GM12873 (cell line): ENCODE data around the gene ZNRD2.

Source experiments
- TF ChIP-seq, protein P1 (sequence below): IDR thresholded peaks from 2 replicates; pipeline ENCODE4 v1.5.1; 2012; ENCODE audit warnings: low read depth, mild to moderate bottlenecking, moderate library complexity, low read length, control low read depth; ENCODE audit not compliant: insufficient read depth; ENCODE audit errors: missing control alignments

The ZNRD2 gene

DNA sequence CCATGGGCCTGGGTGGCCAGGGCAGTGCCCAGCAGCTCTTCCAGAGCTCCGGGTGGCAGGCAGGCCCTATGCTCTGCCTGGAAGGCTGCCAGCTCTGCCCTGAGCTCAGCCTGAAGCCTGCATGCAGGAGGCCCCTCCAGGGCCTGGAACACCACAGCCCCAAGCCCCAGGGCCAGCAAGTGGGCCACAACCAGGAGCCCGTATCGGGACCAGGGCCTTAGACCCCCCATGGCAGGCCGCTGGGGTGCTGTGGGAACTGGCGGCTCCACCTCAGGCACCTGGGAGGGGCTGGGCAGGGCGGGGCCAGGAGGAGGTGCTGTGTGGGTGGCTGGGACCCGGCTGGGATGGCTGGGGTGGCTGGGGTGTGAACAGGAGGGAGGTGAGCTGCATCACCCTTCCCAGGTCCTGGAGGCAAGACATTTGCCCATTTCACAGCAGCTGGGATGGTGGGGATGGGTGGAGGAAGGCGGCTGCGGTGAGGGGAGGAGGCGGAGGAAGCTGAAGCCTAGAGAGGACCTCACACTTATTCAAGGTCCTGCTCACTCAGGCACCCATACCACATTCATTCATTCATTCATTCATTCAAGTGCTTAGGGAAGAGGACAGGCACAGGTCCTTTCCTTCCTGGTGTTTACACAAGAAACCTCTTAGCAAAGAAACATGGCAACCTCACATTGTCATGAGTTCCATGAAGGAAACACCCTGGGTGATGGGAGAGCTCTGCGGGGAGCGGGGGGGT, 25.4 kb downstream of the ZNRD2 start, which contains the start of gene KCNK7:
Gene KCNK7 (minus strand): TSS at position 258 of the 739 bp plus-strand sequence. CDS start 28 bp downstream, at position 230.
- TF ChIP-seq, protein P1, sequence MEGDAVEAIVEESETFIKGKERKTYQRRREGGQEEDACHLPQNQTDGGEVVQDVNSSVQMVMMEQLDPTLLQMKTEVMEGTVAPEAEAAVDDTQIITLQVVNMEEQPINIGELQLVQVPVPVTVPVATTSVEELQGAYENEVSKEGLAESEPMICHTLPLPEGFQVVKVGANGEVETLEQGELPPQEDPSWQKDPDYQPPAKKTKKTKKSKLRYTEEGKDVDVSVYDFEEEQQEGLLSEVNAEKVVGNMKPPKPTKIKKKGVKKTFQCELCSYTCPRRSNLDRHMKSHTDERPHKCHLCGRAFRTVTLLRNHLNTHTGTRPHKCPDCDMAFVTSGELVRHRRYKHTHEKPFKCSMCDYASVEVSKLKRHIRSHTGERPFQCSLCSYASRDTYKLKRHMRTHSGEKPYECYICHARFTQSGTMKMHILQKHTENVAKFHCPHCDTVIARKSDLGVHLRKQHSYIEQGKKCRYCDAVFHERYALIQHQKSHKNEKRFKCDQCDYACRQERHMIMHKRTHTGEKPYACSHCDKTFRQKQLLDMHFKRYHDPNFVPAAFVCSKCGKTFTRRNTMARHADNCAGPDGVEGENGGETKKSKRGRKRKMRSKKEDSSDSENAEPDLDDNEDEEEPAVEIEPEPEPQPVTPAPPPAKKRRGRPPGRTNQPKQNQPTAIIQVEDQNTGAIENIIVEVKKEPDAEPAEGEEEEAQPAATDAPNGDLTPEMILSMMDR: no peak

DNA sequence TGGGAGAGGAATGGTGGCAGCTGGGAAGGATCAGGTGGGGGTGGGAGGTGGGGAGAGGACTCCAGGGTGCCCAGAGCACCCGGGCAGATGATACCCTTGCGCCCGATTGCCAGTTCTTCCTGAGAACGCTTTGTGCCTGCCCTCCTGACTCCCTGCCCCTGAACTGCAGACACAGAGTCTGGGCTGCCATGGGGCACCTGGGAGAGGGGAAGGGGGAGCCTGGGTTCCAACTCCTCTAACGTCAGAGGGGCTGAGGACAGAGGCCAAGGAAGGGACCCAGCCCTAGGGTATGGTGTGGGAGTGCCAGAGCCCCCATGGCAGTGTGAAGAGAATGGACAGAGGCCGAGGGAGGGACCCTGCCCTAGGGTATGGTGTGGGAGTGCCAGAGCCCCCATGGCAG, 26.2 kb downstream of the ZNRD2 start:
- TF ChIP-seq, protein P1: no peak

DNA sequence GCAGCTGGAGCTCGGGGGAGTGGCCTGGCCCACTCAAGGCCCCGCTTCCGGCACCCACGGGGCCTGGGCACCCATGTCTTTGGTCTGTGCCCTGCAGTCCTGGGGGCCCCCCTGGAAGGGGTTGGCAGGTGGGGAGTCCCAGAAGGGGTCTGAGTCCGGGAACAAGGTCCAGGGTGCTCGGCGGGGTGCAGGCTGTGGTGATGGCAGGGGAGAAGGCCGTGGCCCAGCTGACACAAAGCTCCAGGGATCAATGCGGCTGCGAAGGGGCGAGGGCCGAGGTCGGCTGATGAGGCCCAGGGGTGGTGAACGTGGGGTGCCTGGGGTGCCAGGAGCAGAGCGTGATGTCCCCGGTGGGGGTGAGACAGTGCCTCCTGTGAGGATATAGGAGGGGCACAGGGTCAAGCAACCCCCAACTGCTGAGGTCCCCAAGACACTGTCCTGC, 28.0 kb downstream of the ZNRD2 start:
- TF ChIP-seq, protein P1: no peak

DNA sequence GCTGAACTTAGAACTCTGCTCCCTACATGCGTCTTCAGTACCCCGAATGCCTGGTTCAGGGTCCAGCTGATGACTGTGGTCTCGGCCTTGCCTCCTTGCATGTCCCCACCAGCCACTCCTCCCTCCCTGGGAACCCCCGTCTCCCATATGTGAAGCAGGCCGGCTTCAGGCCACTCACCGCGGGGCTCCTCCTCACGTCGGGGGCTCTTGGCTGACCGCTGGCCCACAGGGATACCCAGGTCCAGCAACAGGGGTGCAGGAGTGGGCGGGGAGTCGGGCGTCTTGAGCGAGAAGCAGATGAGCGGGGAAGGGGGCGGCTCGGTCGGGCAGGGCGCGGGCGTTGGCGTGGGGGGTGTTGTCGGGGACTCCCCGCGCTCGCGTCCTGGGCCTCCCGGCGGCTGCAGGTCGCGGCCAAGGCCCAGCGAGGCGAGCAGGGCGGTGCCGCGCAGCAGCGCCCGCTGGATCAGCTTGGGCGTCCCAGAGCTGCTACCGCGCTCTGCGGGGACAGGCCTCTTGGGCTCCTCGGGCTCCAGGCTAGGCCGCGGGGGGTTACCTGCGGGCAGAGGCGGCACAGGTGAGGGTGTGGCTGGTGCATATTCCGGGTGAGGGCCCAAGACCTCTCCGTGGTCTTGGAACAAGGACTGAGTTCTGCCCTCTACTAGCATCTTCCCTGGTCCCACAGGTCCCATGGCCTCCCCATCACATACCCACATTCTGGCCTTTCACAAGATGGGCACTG, 29.1 kb downstream of the ZNRD2 start:
- TF ChIP-seq, protein P1: no peak

DNA sequence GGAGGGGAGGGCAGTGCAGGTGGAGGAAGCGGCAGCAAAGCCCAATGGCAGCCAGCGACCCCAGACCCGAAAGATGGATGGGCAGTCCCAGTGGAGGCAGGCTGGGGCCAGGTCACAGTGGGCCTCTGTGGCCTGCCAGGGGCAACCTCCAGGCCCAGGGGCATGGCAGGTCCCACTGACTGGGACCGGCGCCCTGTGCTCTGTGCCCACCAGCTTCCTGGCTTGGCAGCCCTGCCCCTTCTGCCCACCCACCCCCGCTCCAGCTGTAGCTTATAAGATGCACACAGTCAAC, 29.6 kb downstream of the ZNRD2 start:
- TF ChIP-seq, protein P1: no peak

DNA sequence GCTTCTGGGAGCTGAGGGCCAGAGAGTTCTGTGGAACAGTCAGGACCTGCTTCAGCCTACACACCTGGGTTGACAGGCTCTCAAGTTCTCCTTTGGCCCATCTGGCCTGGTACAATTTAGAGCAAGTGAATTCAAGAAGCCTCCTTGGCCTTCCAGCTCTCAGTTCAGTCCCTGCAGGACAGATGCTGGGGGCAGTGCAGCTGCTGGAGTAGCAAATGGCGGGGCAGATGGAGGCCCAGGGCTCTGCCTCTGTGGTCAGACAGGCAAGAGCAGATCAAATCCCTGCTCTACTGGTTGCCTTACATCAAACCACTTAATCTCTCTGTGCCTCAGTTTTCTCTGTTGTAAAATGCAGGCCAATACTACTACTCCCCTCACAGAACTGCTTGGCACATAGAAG, 34.0 kb downstream of the ZNRD2 start:
- TF ChIP-seq, protein P1: no peak

DNA sequence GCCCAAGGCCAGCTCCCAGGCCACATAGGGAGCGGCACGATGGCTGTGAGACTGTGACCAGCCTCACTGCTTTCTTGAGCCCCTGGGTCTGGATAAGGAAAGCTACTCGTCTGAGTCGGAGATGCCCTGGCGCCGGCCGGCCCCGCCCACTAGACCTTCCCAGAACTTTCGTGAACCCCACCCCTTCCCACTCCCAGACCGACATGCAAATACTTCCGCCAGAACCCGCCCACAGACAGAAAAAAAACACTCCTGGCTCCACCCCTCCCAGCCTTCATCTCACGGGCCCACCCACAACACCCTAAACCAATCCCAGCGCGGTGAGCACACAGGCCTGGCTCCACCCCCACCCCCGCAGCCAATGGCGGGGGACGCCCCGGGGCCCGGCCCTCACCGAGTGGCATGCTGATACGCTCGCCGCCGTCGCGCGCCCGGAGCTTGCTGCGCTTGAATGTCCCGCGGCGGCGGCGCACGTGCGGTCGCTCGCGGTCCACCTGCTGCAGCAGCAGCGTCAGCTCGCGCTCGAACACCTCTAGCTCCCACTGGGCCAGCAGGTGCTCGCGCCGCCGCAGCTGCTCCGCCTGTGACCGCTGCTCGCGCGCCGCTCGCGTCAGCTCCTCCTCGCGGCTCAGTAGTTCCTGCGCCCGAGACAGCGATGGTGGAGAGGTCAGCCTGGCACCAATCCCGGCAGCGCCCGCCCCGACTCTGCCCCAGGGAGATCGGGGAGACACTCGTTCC, 36.8 kb downstream of the ZNRD2 start:
- TF ChIP-seq, protein P1: no peak
